ENCODE measurements around the gene DPM2. TPM values are rescaled to one million over a fixed set of nuclear protein-coding genes. Genes with fewer than 3 reads are reported as not detected.

The DPM2 gene
- total RNA-seq, 1 donor from 2014 or later: 26.3 TPM

DNA sequence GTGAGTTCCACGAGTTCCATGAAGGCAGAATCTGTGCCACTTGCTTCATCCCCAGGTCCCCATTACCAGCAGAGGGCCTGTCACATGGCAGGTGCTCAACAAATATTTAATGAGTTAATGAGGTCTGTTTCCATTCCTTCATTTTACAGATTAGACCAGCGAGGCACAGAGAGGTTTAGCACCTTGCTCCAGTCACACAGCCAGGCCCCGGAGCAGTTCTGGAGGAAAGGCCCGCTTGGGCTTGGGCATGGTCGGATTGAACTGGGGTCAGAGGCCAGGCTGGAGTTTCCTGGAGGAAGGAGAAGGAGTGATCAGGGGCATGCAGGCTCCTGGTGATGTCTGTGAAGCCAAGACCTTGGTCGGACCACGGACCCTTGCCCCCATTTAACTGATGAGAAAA is 16.9 kb downstream of the DPM2 start:
- Mint-ChIP-seq H3K4me1 (ENCODE audit: low read depth) (peaks cover 44% of the 10 kb centered on the region), H3K27ac (ENCODE audit: unreplicated experiment) (peak overlapping the region; percentile 79), H3K36me3 (ENCODE audit: low read depth) (peaks cover 1% of the 10 kb centered on the region)

DNA sequence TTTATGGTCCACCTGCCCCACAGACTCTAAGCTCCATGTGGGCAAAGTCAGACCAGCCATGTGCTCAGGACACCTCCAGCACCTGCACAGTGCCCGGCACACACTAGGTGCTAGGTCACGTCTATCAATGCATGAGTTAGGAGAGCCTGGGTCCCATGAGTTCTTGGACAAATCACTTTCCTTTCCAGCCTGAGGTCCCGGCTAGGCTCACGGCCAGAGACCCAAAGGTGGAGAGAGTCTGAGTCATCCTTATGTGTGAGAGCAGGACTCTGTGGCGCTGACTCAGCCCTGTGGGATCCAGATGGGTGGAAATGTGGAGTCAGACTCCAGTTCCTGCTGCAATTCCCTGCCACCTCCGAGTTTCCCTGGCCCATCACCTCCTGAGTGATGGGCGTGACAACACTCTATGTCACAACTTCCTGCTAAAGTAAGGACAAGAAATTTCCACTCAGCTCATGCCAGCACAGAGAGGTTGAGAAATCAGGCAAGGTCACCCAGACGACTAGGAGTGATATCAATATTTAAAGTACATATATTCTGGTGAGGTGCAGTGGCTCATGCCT is 18.3 kb downstream of the DPM2 start:
- TF ChIP-seq, protein P1, sequence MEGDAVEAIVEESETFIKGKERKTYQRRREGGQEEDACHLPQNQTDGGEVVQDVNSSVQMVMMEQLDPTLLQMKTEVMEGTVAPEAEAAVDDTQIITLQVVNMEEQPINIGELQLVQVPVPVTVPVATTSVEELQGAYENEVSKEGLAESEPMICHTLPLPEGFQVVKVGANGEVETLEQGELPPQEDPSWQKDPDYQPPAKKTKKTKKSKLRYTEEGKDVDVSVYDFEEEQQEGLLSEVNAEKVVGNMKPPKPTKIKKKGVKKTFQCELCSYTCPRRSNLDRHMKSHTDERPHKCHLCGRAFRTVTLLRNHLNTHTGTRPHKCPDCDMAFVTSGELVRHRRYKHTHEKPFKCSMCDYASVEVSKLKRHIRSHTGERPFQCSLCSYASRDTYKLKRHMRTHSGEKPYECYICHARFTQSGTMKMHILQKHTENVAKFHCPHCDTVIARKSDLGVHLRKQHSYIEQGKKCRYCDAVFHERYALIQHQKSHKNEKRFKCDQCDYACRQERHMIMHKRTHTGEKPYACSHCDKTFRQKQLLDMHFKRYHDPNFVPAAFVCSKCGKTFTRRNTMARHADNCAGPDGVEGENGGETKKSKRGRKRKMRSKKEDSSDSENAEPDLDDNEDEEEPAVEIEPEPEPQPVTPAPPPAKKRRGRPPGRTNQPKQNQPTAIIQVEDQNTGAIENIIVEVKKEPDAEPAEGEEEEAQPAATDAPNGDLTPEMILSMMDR (IDR thresholded peaks at IDR 0.05): no peak
- peak; percentile 85 for DNase-seq (ENCODE audit: low spot score)
- Mint-ChIP-seq H3K9me3 (ENCODE audit: low read depth) (no peaks in the 10 kb centered on the region), H3K4me1 (ENCODE audit: low read depth) (peaks cover 50% of the 10 kb centered on the region), H3K36me3 (ENCODE audit: low read depth) (no peaks in the 10 kb centered on the region), H3K27me3 (ENCODE audit: low read depth) (no peaks in the 10 kb centered on the region), H3K27ac (ENCODE audit: unreplicated experiment) (peak overlapping the region; percentile 96), H3K4me3 (ENCODE audit: unreplicated experiment) (no peak overlapping the region)

More for the DNA sequence above, 16.9 kb downstream of the DPM2 start:
- Mint-ChIP-seq H3K27me3 (ENCODE audit: low read depth) (no peaks in the 10 kb centered on the region), H3K4me3 (ENCODE audit: unreplicated experiment) (no peak overlapping the region), H3K9me3 (ENCODE audit: low read depth) (no peaks in the 10 kb centered on the region)
- DNase-seq (ENCODE audit: low spot score): no peak
- TF ChIP-seq, protein P1 (IDR thresholded peaks at IDR 0.05): no peak

DNA sequence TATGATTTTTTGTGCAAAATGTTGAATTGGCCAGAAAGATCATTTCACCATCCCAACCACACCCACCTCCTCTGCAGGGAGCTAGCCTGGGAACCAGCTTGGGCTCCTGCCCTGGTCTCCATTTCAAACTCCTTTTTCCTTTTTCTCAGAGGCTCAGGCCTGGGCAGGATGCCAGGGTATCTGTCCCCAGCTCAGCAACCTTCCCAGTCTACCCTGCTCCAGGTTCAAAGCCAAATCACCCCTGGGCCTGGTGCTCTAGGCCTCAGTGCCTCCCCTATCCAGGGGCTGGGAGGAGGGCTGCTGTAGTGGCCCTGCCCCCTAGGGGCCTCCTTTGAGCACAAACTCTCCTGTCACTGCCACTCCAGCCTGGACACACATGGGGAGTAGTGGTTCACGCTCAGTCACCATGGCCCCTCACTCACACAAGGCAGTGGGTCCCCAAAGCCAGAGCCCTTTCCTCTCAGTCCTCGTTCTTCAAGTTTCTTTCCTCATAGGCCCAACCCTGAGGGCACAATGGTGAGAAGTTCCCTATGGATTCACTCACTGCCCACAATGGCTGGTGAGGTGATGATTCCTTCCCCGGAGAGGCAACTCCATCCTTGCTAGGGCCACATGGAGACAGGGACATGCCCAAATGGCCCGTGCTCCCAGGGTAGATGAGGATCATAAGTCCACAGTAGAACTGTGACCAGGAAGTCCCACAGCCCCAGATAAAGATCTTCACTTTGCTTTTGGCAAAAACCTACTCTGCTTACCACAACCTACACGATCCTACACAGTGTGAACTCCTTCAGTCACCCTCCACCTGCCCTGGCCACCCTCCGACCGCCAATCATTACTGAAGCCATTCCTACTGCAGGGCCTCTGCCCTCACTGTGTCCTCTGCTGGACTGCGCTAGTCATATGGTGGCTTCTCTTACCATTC is 19.2 kb downstream of the DPM2 start:
- H3K4me3 Mint-ChIP-seq (ENCODE audit: unreplicated experiment): no peak overlapping the region
- TF ChIP-seq, protein P1 (IDR thresholded peaks at IDR 0.05): peak; percentile 19
- H3K27ac Mint-ChIP-seq (ENCODE audit: unreplicated experiment): peak overlapping the region; percentile 96
- H3K4me1 Mint-ChIP-seq (ENCODE audit: low read depth): peaks cover 45% of the 10 kb centered on the region
- peak; percentile 73 for DNase-seq (ENCODE audit: low spot score)
- H3K9me3 Mint-ChIP-seq (ENCODE audit: low read depth): no peaks in the 10 kb centered on the region
- H3K27me3 Mint-ChIP-seq (ENCODE audit: low read depth): no peaks in the 10 kb centered on the region
- no peaks in the 10 kb centered on the region for H3K36me3 Mint-ChIP-seq (ENCODE audit: low read depth)

DNA sequence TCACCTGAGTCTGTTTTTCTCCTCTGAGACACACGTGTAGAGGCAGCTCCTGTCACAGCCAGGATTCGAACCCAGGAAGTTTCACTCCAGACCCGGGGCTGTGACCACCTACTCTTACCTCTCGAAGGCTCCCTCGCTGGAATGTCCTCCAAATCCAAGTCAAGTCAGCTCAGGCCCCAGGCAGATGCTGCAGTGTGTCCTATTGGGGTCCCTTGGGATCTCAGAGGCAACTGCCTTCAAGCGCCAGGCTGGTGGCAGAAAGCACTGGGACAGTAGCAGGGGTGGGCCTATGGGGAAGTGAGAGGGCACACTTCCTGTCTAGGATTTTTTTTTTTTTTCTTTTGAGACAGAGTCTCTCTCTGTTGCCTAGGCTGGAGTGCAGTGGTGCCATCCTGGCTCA is 20.1 kb downstream of the DPM2 start:
- H3K27ac Mint-ChIP-seq (ENCODE audit: unreplicated experiment): peak overlapping the region; percentile 96
- no peaks in the 10 kb centered on the region for H3K27me3 Mint-ChIP-seq (ENCODE audit: low read depth)
- H3K36me3 Mint-ChIP-seq (ENCODE audit: low read depth): no peaks in the 10 kb centered on the region
- no peak overlapping the region for H3K4me3 Mint-ChIP-seq (ENCODE audit: unreplicated experiment)
- no peak for DNase-seq (ENCODE audit: low spot score)
- H3K4me1 Mint-ChIP-seq (ENCODE audit: low read depth): peaks cover 45% of the 10 kb centered on the region
- TF ChIP-seq, protein P1 (IDR thresholded peaks at IDR 0.05): no peak
- H3K9me3 Mint-ChIP-seq (ENCODE audit: low read depth): no peaks in the 10 kb centered on the region

DNA sequence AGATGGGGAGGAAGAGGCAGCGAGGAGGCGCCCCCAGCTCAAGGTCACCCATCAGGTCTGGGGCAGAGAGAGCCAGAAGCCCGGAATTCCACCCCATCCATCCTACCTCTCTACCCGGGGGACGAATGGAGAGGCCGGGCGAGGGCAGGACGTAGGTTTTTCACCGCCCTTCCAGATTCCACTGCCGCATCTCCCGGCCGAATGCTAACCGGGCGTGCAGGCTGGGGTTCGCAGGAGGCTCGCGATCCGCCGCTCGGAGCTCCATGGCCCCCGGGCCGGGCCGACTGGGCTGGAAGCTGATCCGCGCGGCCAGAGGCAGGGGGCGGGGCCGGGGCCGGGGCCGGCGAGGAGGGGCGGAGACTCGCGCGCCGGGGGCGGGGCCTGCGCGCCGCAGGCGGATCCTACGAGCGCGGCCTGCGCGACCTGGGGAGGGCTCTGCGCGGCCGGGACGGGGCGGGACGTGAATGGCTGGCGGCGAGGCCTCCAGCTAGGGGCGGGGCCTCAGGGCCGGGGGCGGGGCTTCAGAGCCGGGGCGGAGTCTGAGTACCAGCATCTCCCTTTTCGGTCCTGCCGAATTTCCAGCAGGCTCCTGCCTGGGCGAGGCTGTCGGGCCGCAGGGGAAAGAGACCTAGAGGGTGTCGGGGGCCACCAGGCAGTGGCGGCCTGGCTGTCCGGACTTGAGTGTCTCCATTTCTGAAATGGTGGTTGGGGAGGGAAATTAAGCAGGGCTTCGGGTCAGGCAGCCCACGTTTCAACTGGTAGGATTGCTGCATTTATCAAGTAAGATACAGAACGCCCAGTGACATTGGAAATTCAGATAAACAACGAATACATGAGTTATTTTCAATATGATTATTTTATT is 20.7 kb downstream of the DPM2 start, which contains the start of gene ST6GALNAC4:
ST6GALNAC4 (minus strand) TSS at position 322 of the 862 bp plus-strand sequence. CDS start 622 bp downstream, outside the sequence.
- Mint-ChIP-seq H3K27me3 (ENCODE audit: low read depth) (no peaks in the 10 kb centered on the region), H3K4me1 (ENCODE audit: low read depth) (peaks cover 45% of the 10 kb centered on the region), H3K4me3 (ENCODE audit: unreplicated experiment) (peak within 1 kb of the TSS; percentile 77), H3K27ac (ENCODE audit: unreplicated experiment) (peak within 1 kb of the TSS; percentile 96), H3K9me3 (ENCODE audit: low read depth) (no peaks in the 10 kb centered on the region), H3K36me3 (ENCODE audit: low read depth) (peaks cover under 1% of the 10 kb centered on the region)
- TF ChIP-seq, protein P1 (IDR thresholded peaks at IDR 0.05): no peak
- peak; percentile 89 for DNase-seq (ENCODE audit: low spot score)

Measured in chondrocyte (in vitro differentiated cells).